ENCODE data around the gene PFN4. TPM values are rescaled to one million over a fixed set of nuclear protein-coding genes. Genes with fewer than 3 reads are reported as not detected.

PFN4 gene
- total and polyA plus RNA-seq, 2 donors (not counting 1 experiment from before 2014, with no cell fraction given): 0.26 to 0.66 TPM

DNA sequence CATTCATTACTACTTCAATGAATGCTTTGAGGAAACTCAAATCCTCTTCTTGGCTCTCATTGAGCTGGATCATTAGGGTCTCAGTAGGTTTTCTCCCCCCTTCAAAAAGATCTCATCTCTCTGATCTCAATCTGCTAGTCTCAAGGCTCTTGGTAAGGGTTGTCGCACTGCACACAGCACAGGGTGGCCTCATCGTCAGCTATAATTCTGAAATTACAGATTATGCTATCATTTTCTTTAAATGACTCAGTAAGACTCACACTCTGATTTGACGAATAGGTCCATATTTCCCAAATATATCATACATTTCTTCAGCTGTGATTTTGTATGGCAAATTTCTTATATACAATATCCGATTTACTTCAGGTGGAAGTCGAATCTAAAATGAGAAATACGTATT, 49.3 kb downstream of the PFN4 start:
- Histone ChIP-seq H3K27ac (ENCODE audit: insufficient read depth, low read length) (no peak overlapping the region), H3K27me3 (ENCODE audit: control insufficient read depth, insufficient read depth, low read length) (no peaks in the 10 kb centered on the region), H3K4me2 (ENCODE audit: extremely low read depth, insufficient read depth, low read length) (no peak overlapping the region), H3K36me3 (ENCODE audit: control insufficient read depth, insufficient read depth, low read length) (peaks cover 5% of the 10 kb centered on the region), H4K20me1 (ENCODE audit: control insufficient read depth, extremely low read depth, insufficient read depth, low read length) (no peaks in the 10 kb centered on the region), H3K4me1 (ENCODE audit: control insufficient read depth, extremely low read depth, insufficient read depth, low read length) (peaks cover 2% of the 10 kb centered on the region), H2AFZ (ENCODE audit: low read length) (no peak overlapping the region), H3K9me3 (ENCODE audit: control insufficient read depth, insufficient read depth, low read depth, low read length) (no peaks in the 10 kb centered on the region), H3K79me2 (ENCODE audit: control insufficient read depth, insufficient read depth, low read length) (peaks cover 14% of the 10 kb centered on the region), H3K9ac (ENCODE audit: insufficient read depth, low read length) (no peak overlapping the region), H3K4me3 (replicated peaks in 1 of 4; ENCODE audit: control extremely low read depth in 1 of 4, insufficient read depth in 1 of 4, low read depth in 3 of 4, low read length in 4 of 4) (no peak overlapping the region)
- TF ChIP-seq, protein P1, sequence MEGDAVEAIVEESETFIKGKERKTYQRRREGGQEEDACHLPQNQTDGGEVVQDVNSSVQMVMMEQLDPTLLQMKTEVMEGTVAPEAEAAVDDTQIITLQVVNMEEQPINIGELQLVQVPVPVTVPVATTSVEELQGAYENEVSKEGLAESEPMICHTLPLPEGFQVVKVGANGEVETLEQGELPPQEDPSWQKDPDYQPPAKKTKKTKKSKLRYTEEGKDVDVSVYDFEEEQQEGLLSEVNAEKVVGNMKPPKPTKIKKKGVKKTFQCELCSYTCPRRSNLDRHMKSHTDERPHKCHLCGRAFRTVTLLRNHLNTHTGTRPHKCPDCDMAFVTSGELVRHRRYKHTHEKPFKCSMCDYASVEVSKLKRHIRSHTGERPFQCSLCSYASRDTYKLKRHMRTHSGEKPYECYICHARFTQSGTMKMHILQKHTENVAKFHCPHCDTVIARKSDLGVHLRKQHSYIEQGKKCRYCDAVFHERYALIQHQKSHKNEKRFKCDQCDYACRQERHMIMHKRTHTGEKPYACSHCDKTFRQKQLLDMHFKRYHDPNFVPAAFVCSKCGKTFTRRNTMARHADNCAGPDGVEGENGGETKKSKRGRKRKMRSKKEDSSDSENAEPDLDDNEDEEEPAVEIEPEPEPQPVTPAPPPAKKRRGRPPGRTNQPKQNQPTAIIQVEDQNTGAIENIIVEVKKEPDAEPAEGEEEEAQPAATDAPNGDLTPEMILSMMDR (conservative IDR thresholded peaks at IDR 0.05 in 1 of 2, IDR thresholded peaks at IDR 0.05 in 1 of 2; ENCODE audit: low read depth in 1 of 2, low read length in 2 of 2): no peak
- TF ChIP-seq EZH2 (IDR thresholded peaks at IDR 0.05; ENCODE audit: low read length, missing control alignments): no peak
- DNase-seq (ENCODE audit: low read depth in 2 of 2): no peak

DNA sequence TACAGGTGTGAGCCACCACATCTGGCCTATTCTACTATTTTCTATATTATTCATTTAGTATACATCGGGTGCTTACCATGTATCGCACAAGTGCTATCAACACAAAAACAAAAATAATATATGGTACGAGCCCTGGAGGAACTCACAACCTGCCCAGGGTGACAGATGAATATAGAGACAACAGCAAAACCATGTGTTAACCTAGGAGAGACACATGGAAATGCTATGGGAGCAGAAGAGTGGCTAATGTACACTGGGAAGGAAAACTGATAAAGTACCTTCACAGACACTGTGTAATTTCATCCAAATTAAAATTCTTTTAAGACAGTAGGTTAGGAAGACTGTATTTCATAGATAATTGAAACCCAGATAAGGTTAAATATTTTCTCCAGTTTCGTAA, 50.9 kb downstream of the PFN4 start:
- H3K79me2 ChIP-seq (ENCODE audit: control insufficient read depth, insufficient read depth, low read length): peaks cover 14% of the 10 kb centered on the region

DNA sequence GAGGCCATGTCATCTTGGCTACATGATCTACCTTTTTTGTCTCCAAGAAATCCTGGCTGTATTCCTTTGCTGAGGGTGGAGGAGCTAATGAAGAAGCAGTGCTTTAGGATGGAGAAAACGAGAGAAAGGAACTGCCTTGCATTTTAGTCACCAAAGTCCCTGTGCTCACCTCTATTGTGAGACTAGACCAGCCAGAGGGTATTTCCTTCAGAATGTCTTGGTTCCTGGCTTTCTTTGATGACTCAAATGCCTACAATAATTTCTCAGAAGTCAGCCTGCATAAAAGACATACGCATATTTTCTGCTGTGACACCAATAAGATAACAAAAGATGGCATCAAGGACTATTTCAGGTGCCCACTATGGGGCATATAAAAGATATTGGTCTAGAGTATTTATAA, 57.8 kb downstream of the PFN4 start:
- no peak overlapping the region for H3K4me3 ChIP-seq (replicated peaks in 1 of 4; ENCODE audit: control extremely low read depth in 1 of 4, insufficient read depth in 1 of 4, low read depth in 3 of 4, low read length in 4 of 4)
- no peak overlapping the region for H3K27ac ChIP-seq (ENCODE audit: insufficient read depth, low read length)
- no peaks in the 10 kb centered on the region for H3K9me3 ChIP-seq (ENCODE audit: control insufficient read depth, insufficient read depth, low read depth, low read length)
- no peak overlapping the region for H3K9ac ChIP-seq (ENCODE audit: insufficient read depth, low read length)
- no peaks in the 10 kb centered on the region for H3K79me2 ChIP-seq (ENCODE audit: control insufficient read depth, insufficient read depth, low read length)
- no peaks in the 10 kb centered on the region for H4K20me1 ChIP-seq (ENCODE audit: control insufficient read depth, extremely low read depth, insufficient read depth, low read length)
- DNase-seq (ENCODE audit: low read depth in 2 of 2): no peak
- no peak overlapping the region for H3K4me2 ChIP-seq (ENCODE audit: extremely low read depth, insufficient read depth, low read length)
- no peaks in the 10 kb centered on the region for H3K4me1 ChIP-seq (ENCODE audit: control insufficient read depth, extremely low read depth, insufficient read depth, low read length)
- H2AFZ ChIP-seq (ENCODE audit: low read length): no peak overlapping the region
- no peak for TF ChIP-seq EZH2 (IDR thresholded peaks at IDR 0.05; ENCODE audit: low read length, missing control alignments)
- TF ChIP-seq, protein P1 (conservative IDR thresholded peaks at IDR 0.05 in 1 of 2, IDR thresholded peaks at IDR 0.05 in 1 of 2; ENCODE audit: low read depth in 1 of 2, low read length in 2 of 2): no peak
- H3K36me3 ChIP-seq (ENCODE audit: control insufficient read depth, insufficient read depth, low read length): peaks cover 3% of the 10 kb centered on the region
- H3K27me3 ChIP-seq (ENCODE audit: control insufficient read depth, insufficient read depth, low read length): no peaks in the 10 kb centered on the region

More for the DNA sequence above, 50.9 kb downstream of the PFN4 start:
- Histone ChIP-seq H2AFZ (ENCODE audit: low read length) (no peak overlapping the region), H3K4me1 (ENCODE audit: control insufficient read depth, extremely low read depth, insufficient read depth, low read length) (no peaks in the 10 kb centered on the region), H3K4me3 (replicated peaks in 1 of 4; ENCODE audit: control extremely low read depth in 1 of 4, insufficient read depth in 1 of 4, low read depth in 3 of 4, low read length in 4 of 4) (no peak overlapping the region), H3K27ac (ENCODE audit: insufficient read depth, low read length) (no peak overlapping the region), H3K9me3 (ENCODE audit: control insufficient read depth, insufficient read depth, low read depth, low read length) (no peaks in the 10 kb centered on the region), H3K9ac (ENCODE audit: insufficient read depth, low read length) (no peak overlapping the region), H3K27me3 (ENCODE audit: control insufficient read depth, insufficient read depth, low read length) (no peaks in the 10 kb centered on the region), H4K20me1 (ENCODE audit: control insufficient read depth, extremely low read depth, insufficient read depth, low read length) (no peaks in the 10 kb centered on the region), H3K36me3 (ENCODE audit: control insufficient read depth, insufficient read depth, low read length) (peaks cover 3% of the 10 kb centered on the region), H3K4me2 (ENCODE audit: extremely low read depth, insufficient read depth, low read length) (no peak overlapping the region)
- TF ChIP-seq, protein P1 (conservative IDR thresholded peaks at IDR 0.05 in 1 of 2, IDR thresholded peaks at IDR 0.05 in 1 of 2; ENCODE audit: low read depth in 1 of 2, low read length in 2 of 2): no peak
- TF ChIP-seq EZH2 (IDR thresholded peaks at IDR 0.05; ENCODE audit: low read length, missing control alignments): no peak
- no peak for DNase-seq (ENCODE audit: low read depth in 2 of 2)

Other genes starting within 250 kb of the PFN4 start
- gene ATAD2B, start 196.2 kb downstream of the PFN4 start, total RNA-seq: 9.0 and 11.4 TPM in 2 replicates
- gene ATAD2B, start 196.2 kb downstream of the PFN4 start, polyA plus RNA-seq: 3.0 and 3.6 TPM in 2 replicates
- 12.9 and 13.9 TPM in 2 replicates for gene UBXN2A, start 182.9 kb downstream of the PFN4 start, total RNA-seq
- gene UBXN2A, start 182.9 kb downstream of the PFN4 start, polyA plus RNA-seq: 11.7 and 12.8 TPM in 2 replicates
- gene MFSD2B, start 113.2 kb downstream of the PFN4 start, total RNA-seq: 0.17 TPM in 1 of 2 replicates, not detected in the other
- 0.08 and 0.10 TPM in 2 replicates for gene MFSD2B, start 113.2 kb downstream of the PFN4 start, polyA plus RNA-seq
- 9.5 and 10.4 TPM in 2 replicates for gene WDCP, start 75.9 kb downstream of the PFN4 start, total RNA-seq
- gene WDCP, start 75.9 kb downstream of the PFN4 start, polyA plus RNA-seq: 10.2 and 11.0 TPM in 2 replicates
- gene FKBP1B, start 73.6 kb downstream of the PFN4 start, total RNA-seq: 4.9 and 12.1 TPM in 2 replicates
- gene FKBP1B, start 73.6 kb downstream of the PFN4 start, polyA plus RNA-seq: 11.9 and 18.0 TPM in 2 replicates
- gene SF3B6, start 47.0 kb downstream of the PFN4 start, total RNA-seq: 134 and 155 TPM in 2 replicates
- 206 and 210 TPM in 2 replicates for gene SF3B6, start 47.0 kb downstream of the PFN4 start, polyA plus RNA-seq
- gene TP53I3, start 38.5 kb downstream of the PFN4 start, total RNA-seq: 47.3 and 75.5 TPM in 2 replicates
- gene TP53I3, start 38.5 kb downstream of the PFN4 start, polyA plus RNA-seq: 31.0 and 37.9 TPM in 2 replicates
- gene FAM228B, start 135 bp upstream of the PFN4 start, total RNA-seq: 11.9 and 12.6 TPM in 2 replicates
- 3.3 and 13.1 TPM in 2 replicates for gene FAM228B, start 135 bp upstream of the PFN4 start, polyA plus RNA-seq
- 0.51 and 0.99 TPM in 2 replicates for gene FAM228A, start 51.7 kb upstream of the PFN4 start, total RNA-seq
- gene FAM228A, start 51.7 kb upstream of the PFN4 start, polyA plus RNA-seq: 0.08 and 4.3 TPM in 2 replicates
- 33.9 and 43.4 TPM in 2 replicates for gene ITSN2, start 237.2 kb upstream of the PFN4 start, total RNA-seq
- 21.8 and 23.1 TPM in 2 replicates for gene ITSN2, start 237.2 kb upstream of the PFN4 start, polyA plus RNA-seq